Measurements from ENCODE around the gene TAF11L12. TPM values are rescaled to one million over a fixed set of nuclear protein-coding genes. Genes with fewer than 3 reads are reported as not detected.
"Not testable (repeated sequence)": the region's sequence is repeated elsewhere in the genome, so short reads cannot be mapped to it uniquely, and the experiment has no call there.

TAF11L12 gene
- not detected in 2 replicates for polyA plus RNA-seq
- polyA minus RNA-seq = not detected in 2 replicates

DNA sequence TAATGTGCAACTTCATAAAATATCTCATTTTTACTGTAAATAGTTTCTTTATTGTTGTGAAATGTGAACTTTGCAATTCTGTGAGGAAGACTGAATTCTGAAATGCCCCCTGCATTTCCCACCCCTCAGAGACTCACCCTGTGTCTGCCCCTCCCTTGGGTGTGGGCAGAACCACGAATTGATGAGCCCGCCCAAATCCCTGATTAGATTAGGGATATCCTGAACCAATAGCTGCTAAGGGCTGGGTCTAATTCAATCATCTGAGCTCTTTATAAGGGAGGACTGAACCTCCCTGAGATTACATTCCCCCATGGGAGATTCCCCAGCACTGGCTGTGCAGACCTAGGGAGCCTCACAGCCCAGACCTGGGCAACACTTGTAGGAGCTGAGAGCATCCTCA lies at the start of gene TAF11L12:
TSS of gene TAF11L12 (plus strand) at position 301 of the 400 bp plus-strand sequence.
- not testable (repeated sequence) for H3K9me3 ChIP-seq (ENCODE audit: low read length); H3K4me2 ChIP-seq (ENCODE audit: low read length); H4K20me1 ChIP-seq (ENCODE audit: insufficient read depth); H3K27ac ChIP-seq (ENCODE audit: low read length); H2AFZ ChIP-seq (ENCODE audit: low read depth, low read length); H3K9ac ChIP-seq (ENCODE audit: low read length); H3K36me3 ChIP-seq (ENCODE audit: insufficient read depth, low read length); H3K27me3 ChIP-seq (ENCODE audit: insufficient read depth, low read depth, low read length); H3F3A ChIP-seq (ENCODE audit: insufficient read depth, low read length, poor library complexity, severe bottlenecking); H3K9me2 ChIP-seq (ENCODE audit: insufficient read depth, low read length); H3K4me3 ChIP-seq (ENCODE audit: low read length); H3K79me2 ChIP-seq (replicated peaks; ENCODE audit: insufficient read depth, low read length)

DNA sequence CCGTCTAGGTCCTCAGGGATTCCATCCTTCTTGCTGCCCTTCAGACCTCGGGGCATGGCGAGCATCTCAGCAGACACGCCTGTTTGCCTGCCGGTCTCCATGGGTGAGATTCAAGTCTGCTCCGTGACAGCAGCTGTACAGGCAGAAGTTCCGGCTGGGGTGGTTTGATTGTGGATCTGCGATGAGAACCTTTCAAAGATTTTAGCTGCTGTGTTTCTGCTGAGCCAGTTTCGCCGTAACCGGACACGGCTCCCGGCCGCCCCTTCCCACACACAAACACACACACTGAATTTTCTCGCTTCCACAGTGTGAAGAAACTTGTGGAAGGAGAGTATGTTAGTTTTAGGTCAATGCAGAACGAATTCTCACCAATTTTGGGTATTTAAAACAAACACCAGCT lies 24.5 kb upstream of the TAF11L12 start, which contains the start of gene TAF11L7:
TSS of gene TAF11L7 (minus strand) at position 101 of the 400 bp plus-strand sequence.
- not testable (repeated sequence) for H3K4me3 ChIP-seq (ENCODE audit: low read length); H3F3A ChIP-seq (ENCODE audit: insufficient read depth, low read length, poor library complexity, severe bottlenecking); H3K4me2 ChIP-seq (ENCODE audit: low read length); H4K20me1 ChIP-seq (ENCODE audit: insufficient read depth); H2AFZ ChIP-seq (ENCODE audit: low read depth, low read length); H3K79me2 ChIP-seq (replicated peaks; ENCODE audit: insufficient read depth, low read length); H3K9ac ChIP-seq (ENCODE audit: low read length); H3K36me3 ChIP-seq (ENCODE audit: insufficient read depth, low read length); H3K9me2 ChIP-seq (ENCODE audit: insufficient read depth, low read length); H3K27ac ChIP-seq (ENCODE audit: low read length); H3K9me3 ChIP-seq (ENCODE audit: low read length); H3K27me3 ChIP-seq (ENCODE audit: insufficient read depth, low read depth, low read length)

DNA sequence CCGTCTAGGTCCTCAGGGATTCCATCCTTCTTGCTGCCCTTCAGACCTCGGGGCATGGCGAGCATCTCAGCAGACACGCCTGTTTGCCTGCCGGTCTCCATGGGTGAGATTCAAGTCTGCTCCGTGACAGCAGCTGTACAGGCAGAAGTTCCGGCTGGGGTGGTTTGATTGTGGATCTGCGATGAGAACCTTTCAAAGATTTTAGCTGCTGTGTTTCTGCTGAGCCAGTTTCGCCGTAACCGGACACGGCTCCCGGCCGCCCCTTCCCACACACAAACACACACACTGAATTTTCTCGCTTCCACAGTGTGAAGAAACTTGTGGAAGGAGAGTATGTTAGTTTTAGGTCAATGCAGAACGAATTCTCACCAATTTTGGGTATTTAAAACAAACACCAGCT lies 19.3 kb upstream of the TAF11L12 start, which contains the start of gene TAF11L8:
TSS of gene TAF11L8 (minus strand) at position 101 of the 400 bp plus-strand sequence.
- not testable (repeated sequence) for H4K20me1 ChIP-seq (ENCODE audit: insufficient read depth); H3K9ac ChIP-seq (ENCODE audit: low read length); H3K27ac ChIP-seq (ENCODE audit: low read length); H3K36me3 ChIP-seq (ENCODE audit: insufficient read depth, low read length); H3K79me2 ChIP-seq (replicated peaks; ENCODE audit: insufficient read depth, low read length); H3K27me3 ChIP-seq (ENCODE audit: insufficient read depth, low read depth, low read length); H2AFZ ChIP-seq (ENCODE audit: low read depth, low read length); H3F3A ChIP-seq (ENCODE audit: insufficient read depth, low read length, poor library complexity, severe bottlenecking); H3K4me2 ChIP-seq (ENCODE audit: low read length); H3K4me3 ChIP-seq (ENCODE audit: low read length); H3K9me2 ChIP-seq (ENCODE audit: insufficient read depth, low read length); H3K9me3 ChIP-seq (ENCODE audit: low read length)

DNA sequence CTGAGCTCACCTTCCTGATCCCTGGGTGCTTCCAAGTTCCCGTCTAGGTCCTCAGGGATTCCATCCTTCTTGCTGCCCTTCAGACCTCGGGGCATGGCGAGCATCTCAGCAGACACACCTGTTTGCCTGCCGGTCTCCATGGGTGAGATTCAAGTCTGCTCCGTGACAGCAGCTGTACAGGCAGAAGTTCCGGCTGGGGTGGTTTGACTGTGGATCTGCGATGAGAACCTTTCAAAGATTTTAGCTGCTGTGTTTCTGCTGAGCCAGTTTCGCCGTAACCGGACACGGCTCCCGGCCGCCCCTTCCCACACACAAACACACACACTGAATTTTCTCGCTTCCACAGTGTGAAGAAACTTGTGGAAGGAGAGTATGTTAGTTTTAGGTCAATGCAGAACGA lies 15.9 kb upstream of the TAF11L12 start, which contains the start of gene TAF11L9:
TSS of gene TAF11L9 (minus strand) at position 140 of the 400 bp plus-strand sequence.
- H3K27me3 ChIP-seq (ENCODE audit: insufficient read depth, low read depth, low read length); H3F3A ChIP-seq (ENCODE audit: insufficient read depth, low read length, poor library complexity, severe bottlenecking); H3K9ac ChIP-seq (ENCODE audit: low read length); H3K79me2 ChIP-seq (replicated peaks; ENCODE audit: insufficient read depth, low read length); H3K36me3 ChIP-seq (ENCODE audit: insufficient read depth, low read length); H3K4me2 ChIP-seq (ENCODE audit: low read length); H3K4me3 ChIP-seq (ENCODE audit: low read length); H3K9me2 ChIP-seq (ENCODE audit: insufficient read depth, low read length); H2AFZ ChIP-seq (ENCODE audit: low read depth, low read length); H3K9me3 ChIP-seq (ENCODE audit: low read length); H4K20me1 ChIP-seq (ENCODE audit: insufficient read depth); H3K27ac ChIP-seq (ENCODE audit: low read length): not testable (repeated sequence)

DNA sequence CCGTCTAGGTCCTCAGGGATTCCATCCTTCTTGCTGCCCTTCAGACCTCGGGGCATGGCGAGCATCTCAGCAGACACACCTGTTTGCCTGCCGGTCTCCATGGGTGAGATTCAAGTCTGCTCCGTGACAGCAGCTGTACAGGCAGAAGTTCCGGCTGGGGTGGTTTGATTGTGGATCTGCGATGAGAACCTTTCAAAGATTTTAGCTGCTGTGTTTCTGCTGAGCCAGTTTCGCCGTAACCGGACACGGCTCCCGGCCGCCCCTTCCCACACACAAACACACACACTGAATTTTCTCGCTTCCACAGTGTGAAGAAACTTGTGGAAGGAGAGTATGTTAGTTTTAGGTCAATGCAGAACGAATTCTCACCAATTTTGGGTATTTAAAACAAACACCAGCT lies 12.5 kb upstream of the TAF11L12 start, which contains the start of gene TAF11L10:
TSS of gene TAF11L10 (minus strand) at position 101 of the 400 bp plus-strand sequence.
- not testable (repeated sequence) for H3K36me3 ChIP-seq (ENCODE audit: insufficient read depth, low read length); H3F3A ChIP-seq (ENCODE audit: insufficient read depth, low read length, poor library complexity, severe bottlenecking)

DNA sequence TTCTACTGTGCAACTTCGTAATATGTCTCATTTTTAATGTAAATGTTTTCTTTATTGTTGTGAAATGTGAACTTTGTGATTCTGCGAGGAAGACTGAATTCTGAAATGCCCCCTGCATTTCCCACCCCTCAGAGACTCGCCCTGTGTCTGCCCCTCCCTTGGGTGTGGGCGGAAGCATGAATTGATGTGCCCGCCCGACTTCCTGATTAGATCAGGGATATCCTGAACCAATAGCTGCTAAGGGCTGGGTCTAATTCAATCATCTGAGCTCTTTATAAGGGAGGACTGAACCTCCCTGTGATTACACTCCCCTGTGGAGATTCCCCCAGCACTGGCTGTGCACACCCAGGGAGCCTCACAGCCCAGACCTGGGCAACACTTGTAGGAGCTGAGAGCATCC lies 6.3 kb upstream of the TAF11L12 start, which contains the start of gene TAF11L11:
TSS of gene TAF11L11 (plus strand) at position 304 of the 400 bp plus-strand sequence.
- not testable (repeated sequence) for H2AFZ ChIP-seq (ENCODE audit: low read depth, low read length)

More for the DNA sequence above, 12.5 kb upstream of the TAF11L12 start, which contains the start of gene TAF11L10:
- not testable (repeated sequence) for H2AFZ ChIP-seq (ENCODE audit: low read depth, low read length); H3K27me3 ChIP-seq (ENCODE audit: insufficient read depth, low read depth, low read length); H3K4me3 ChIP-seq (ENCODE audit: low read length); H3K9me3 ChIP-seq (ENCODE audit: low read length); H3K9me2 ChIP-seq (ENCODE audit: insufficient read depth, low read length); H3K79me2 ChIP-seq (replicated peaks; ENCODE audit: insufficient read depth, low read length); H3K27ac ChIP-seq (ENCODE audit: low read length); H4K20me1 ChIP-seq (ENCODE audit: insufficient read depth); H3K9ac ChIP-seq (ENCODE audit: low read length); H3K4me2 ChIP-seq (ENCODE audit: low read length)

More for the DNA sequence above, 6.3 kb upstream of the TAF11L12 start, which contains the start of gene TAF11L11:
- H3K79me2 ChIP-seq (replicated peaks; ENCODE audit: insufficient read depth, low read length); H3K9me2 ChIP-seq (ENCODE audit: insufficient read depth, low read length); H3F3A ChIP-seq (ENCODE audit: insufficient read depth, low read length, poor library complexity, severe bottlenecking); H4K20me1 ChIP-seq (ENCODE audit: insufficient read depth); H3K36me3 ChIP-seq (ENCODE audit: insufficient read depth, low read length); H3K27ac ChIP-seq (ENCODE audit: low read length); H3K4me3 ChIP-seq (ENCODE audit: low read length); H3K4me2 ChIP-seq (ENCODE audit: low read length); H3K27me3 ChIP-seq (ENCODE audit: insufficient read depth, low read depth, low read length); H3K9me3 ChIP-seq (ENCODE audit: low read length); H3K9ac ChIP-seq (ENCODE audit: low read length): not testable (repeated sequence)
